ENCODE data around the gene KLF9. TPM values are rescaled to one million over a fixed set of nuclear protein-coding genes. Genes with fewer than 3 reads are reported as not detected.

The KLF9 gene
- total RNA-seq, 1 experiment from 2014 or later = 7.0 TPM

- no TSS peak for BruUV-seq (replicated peaks)
- H3F3A ChIP-seq (ENCODE audit: insufficient read depth, low read depth) = peaks cover 23% of the 10 kb centered on the region; the same call in 1 of the 2 replicates
- H4K20me1 ChIP-seq (ENCODE audit: insufficient read depth) = no peaks in the 10 kb centered on the region
- intact Hi-C loops (cut with micrococcal nuclease; ENCODE audit: unreplicated experiment) = loop anchor here (1.0 kb wide), 1 partner anchor 8 kb away; no protein-coding TSS in a partner anchor
- H3K36me3 ChIP-seq (ENCODE audit: low read depth) = no peaks in the 10 kb centered on the region
- H3K9me3 ChIP-seq (ENCODE audit: insufficient read depth, low read depth) = no peaks in the 10 kb centered on the region
- DNase-seq = peak; percentile 81 to 83
- POLR2A ChIA-PET (ENCODE audit: unreplicated experiment) = interaction anchor here (0.6 kb wide), 1 partner anchor 18 kb away, joined by 7 read pairs; no protein-coding TSS in a partner anchor
- 0 out of 2 replicates have a peak, but pooled peaks cover 10% of the 10 kb centered on the region for H3K79me2 ChIP-seq (ENCODE audit: low read depth)
- H3K27ac ChIP-seq = 0 out of 2 replicates have a peak overlapping the region, but pooled peaks have one; percentile 5
- peak overlapping the region; percentile 80 for H3K4me2 ChIP-seq
- peak overlapping the region; percentile 87 for H3K4me3 ChIP-seq
- CTCF ChIA-PET = no interaction called here
- peak overlapping the region; percentile 89 for H2AFZ ChIP-seq
- TF ChIP-seq CTCF (conservative IDR thresholded peaks at IDR 0.05) = no peak
- TF ChIP-seq EZH2 (IDR thresholded peaks at IDR 0.05; ENCODE audit: low read depth) = no peak
- H3K4me1 ChIP-seq (replicated peaks; ENCODE audit: insufficient read depth) = peaks cover 29% of the 10 kb centered on the region
- H3K27me3 ChIP-seq (ENCODE audit: insufficient read depth, low read depth) = no peaks in the 10 kb centered on the region
- H3K9me2 ChIP-seq (ENCODE audit: insufficient read depth) = no peaks in the 10 kb centered on the region
Observed at GRCh38 chr9:70411930-70412831, 2.3 kb downstream of the KLF9 start.

GRCh38 chr9:70411121-70411929 is 3.1 kb downstream of the KLF9 start:
- intact Hi-C loops (cut with micrococcal nuclease; ENCODE audit: unreplicated experiment) = no loop called here
- DNase-seq = peak in 1 of 2 experiments; percentile 11
- Histone ChIP-seq H3F3A (ENCODE audit: insufficient read depth, low read depth) (peaks cover 21% of the 10 kb centered on the region; the same call in 1 of the 2 replicates), H3K4me1 (replicated peaks; ENCODE audit: insufficient read depth) (peaks cover 29% of the 10 kb centered on the region), H2AFZ (peak overlapping the region; percentile 89), H3K27ac (0 out of 2 replicates have a peak overlapping the region, but pooled peaks have one; percentile 5), H3K27me3 (ENCODE audit: insufficient read depth, low read depth) (no peaks in the 10 kb centered on the region), H3K36me3 (ENCODE audit: low read depth) (no peaks in the 10 kb centered on the region), H3K9me2 (ENCODE audit: insufficient read depth) (no peaks in the 10 kb centered on the region), H3K4me3 (peak overlapping the region; percentile 87), H4K20me1 (ENCODE audit: insufficient read depth) (no peaks in the 10 kb centered on the region), H3K9me3 (ENCODE audit: insufficient read depth, low read depth) (no peaks in the 10 kb centered on the region), H3K79me2 (ENCODE audit: low read depth) (0 out of 2 replicates have a peak, but pooled peaks cover 10% of the 10 kb centered on the region), H3K4me2 (peak overlapping the region; percentile 80)
- no peak for TF ChIP-seq EZH2 (IDR thresholded peaks at IDR 0.05; ENCODE audit: low read depth)
- no peak for TF ChIP-seq CTCF (conservative IDR thresholded peaks at IDR 0.05)
- BruUV-seq (replicated peaks) = TSS peak; percentile 22
- ChIA-PET CTCF (interaction anchor here (0.5 kb wide), 1 partner anchor 1170 kb away, joined by 5 read pairs; no protein-coding TSS in a partner anchor), POLR2A (ENCODE audit: unreplicated experiment) (no interaction called here)

- peaks cover 29% of the 10 kb centered on the region for H3K4me1 ChIP-seq (replicated peaks; ENCODE audit: insufficient read depth)
- H3K79me2 ChIP-seq (ENCODE audit: low read depth) = 0 out of 2 replicates have a peak, but pooled peaks cover 10% of the 10 kb centered on the region
- TF ChIP-seq CTCF (conservative IDR thresholded peaks at IDR 0.05) (no peak), EZH2 (IDR thresholded peaks at IDR 0.05; ENCODE audit: low read depth) (no peak)
- ChIA-PET POLR2A (ENCODE audit: unreplicated experiment) (interaction anchor here (0.5 to 0.9 kb wide), 2 partner anchors 71 to 152 kb away, joined by 3 to 7 read pairs; no protein-coding TSS in a partner anchor), CTCF (interaction anchor here (0.6 kb wide), 1 partner anchor 14 kb away, joined by 4 read pairs; no protein-coding TSS in a partner anchor)
- no peak overlapping the region for H2AFZ ChIP-seq
- no peaks in the 10 kb centered on the region for H3K9me3 ChIP-seq (ENCODE audit: insufficient read depth, low read depth)
- H3K27me3 ChIP-seq (ENCODE audit: insufficient read depth, low read depth) = no peaks in the 10 kb centered on the region
- H3K4me2 ChIP-seq = peak overlapping the region; percentile 80
- H3F3A ChIP-seq (ENCODE audit: insufficient read depth, low read depth) = peaks cover 21% of the 10 kb centered on the region; the same call in 1 of the 2 replicates
- no peak overlapping the region for H3K27ac ChIP-seq
- DNase-seq = no peak
- BruUV-seq (replicated peaks) = TSS peak; percentile 1
- H3K4me3 ChIP-seq = no peak overlapping the region
- no peaks in the 10 kb centered on the region for H4K20me1 ChIP-seq (ENCODE audit: insufficient read depth)
- H3K9me2 ChIP-seq (ENCODE audit: insufficient read depth) = no peaks in the 10 kb centered on the region
- intact Hi-C loops (cut with micrococcal nuclease; ENCODE audit: unreplicated experiment) = no loop called here
- H3K36me3 ChIP-seq (ENCODE audit: low read depth) = no peaks in the 10 kb centered on the region
Observed at GRCh38 chr9:70410368-70410767, 4.1 kb downstream of the KLF9 start.
